Endothelial cell of umbilical vein (primary cell): ENCODE measurements around the gene NSUN7. TPM values are rescaled to one million over a fixed set of nuclear protein-coding genes. Genes with fewer than 3 reads are reported as not detected.
"Not testable (repeated sequence)": the region's sequence is repeated elsewhere in the genome, so short reads cannot be mapped to it uniquely, and the experiment has no call there.

ENCODE experiments used
- BruUV-seq: library from RNA; stranded (reverse); fragments of 400-500 nt; replicated peaks from 2 replicates; lab custom pipeline; 2021; lab: Mats Ljungman, UMichigan
- CTCF ChIA-PET: fragments of 300-600, 350-600 bp; sonication (Branson Sonifier 250); formaldehyde crosslinking; loops from one replicate; lab custom pipeline; 2021; ENCODE audit warnings: antibody characterized with exemption, inconsistent platforms; lab: Charles Lee
- POLR2A ChIA-PET: fragments of 300-600, 350-600 bp; sonication (Branson Sonifier 250); formaldehyde crosslinking; loops from one replicate; lab custom pipeline; 2021; ENCODE audit warnings: antibody characterized with exemption, inconsistent platforms; lab: Charles Lee
- DNase-seq: peaks from one replicate; pipeline ENCODE4 v3.0.0-alpha.2; 2011; ENCODE audit warnings: low read depth, low spot score
- FAIRE-seq: peaks from 2 replicates; lab custom pipeline; 2011; peaks lifted over from hg19 to GRCh38; lab: Jason Lieb, UNC
- H2AFZ ChIP-seq: 2 replicates; pipeline ENCODE4 v1.6.0; 2012; ENCODE audit warnings: low read depth, low read length, control low read depth, inconsistent platforms
- H3K27ac ChIP-seq: 2 replicates; pipeline ENCODE4 v1.5.1; 2011; ENCODE audit warnings: low read depth, mild to moderate bottlenecking, control low read depth, low read length, moderate library complexity; ENCODE audit not compliant: insufficient read depth
- H3K27me3 ChIP-seq, 2 experiments: 2 replicates each; pipeline versions ENCODE4 v1.6.0 to v1.6.1; 2011; ENCODE audit warnings: low read length in 2 of 2, mixed read lengths in 1 of 2; ENCODE audit not compliant: control insufficient read depth in 2 of 2, insufficient read depth in 2 of 2
- H3K36me3 ChIP-seq, 2 experiments: 2 replicates in 1 of 2; 3 replicates in 1 of 2; pipeline ENCODE4 v1.5.1; 2011; ENCODE audit warnings: low read length in 2 of 2, mild to moderate bottlenecking in 1 of 2, moderate library complexity in 1 of 2; ENCODE audit not compliant: control insufficient read depth in 2 of 2, insufficient read depth in 2 of 2; ENCODE audit errors: extremely low read depth in 1 of 2
- H3K4me1 ChIP-seq: 3 replicates; pipeline ENCODE4 v1.5.1; 2011; ENCODE audit warnings: mild to moderate bottlenecking, low read length; ENCODE audit not compliant: control insufficient read depth, insufficient read depth; ENCODE audit errors: extremely low read depth
- H3K4me2 ChIP-seq: 2 replicates; pipeline ENCODE4 v1.6.1; 2011; ENCODE audit warnings: low read length, control low read depth, mixed read lengths; ENCODE audit not compliant: insufficient read depth
- H3K4me3 ChIP-seq, 3 experiments: fragments of 200-600 bp in 1 of 3; sonication (generic), shearing (Covaris generic) in 1 of 3; replicated peaks in 1 of 3; 2 replicates each; pipeline ENCODE4 v1.5.1; 2011 to 2016; ENCODE audit warnings: control low read depth in 3 of 3, low read length in 3 of 3, mild to moderate bottlenecking in 2 of 3, inconsistent platforms in 1 of 3, low read depth in 1 of 3, moderate library complexity in 1 of 3; ENCODE audit not compliant: insufficient read depth in 1 of 3
- H3K79me2 ChIP-seq: 2 replicates; pipeline ENCODE4 v1.6.0; 2012; ENCODE audit warnings: low read length, inconsistent platforms; ENCODE audit not compliant: control insufficient read depth, insufficient read depth
- H3K9ac ChIP-seq: replicated peaks from 2 replicates; pipeline ENCODE3; 2011; ENCODE audit warnings: low read length, control low read depth; ENCODE audit not compliant: insufficient read depth; ENCODE audit errors: extremely low read depth
- H3K9me1 ChIP-seq: replicated peaks from 3 replicates; pipeline ENCODE4 v1.6.0; 2011; ENCODE audit warnings: mild to moderate bottlenecking, low read length; ENCODE audit not compliant: control insufficient read depth, insufficient read depth; ENCODE audit errors: extremely low read depth
- H3K9me3 ChIP-seq: replicated peaks from 2 replicates; pipeline ENCODE4 v1.5.1; 2012; ENCODE audit warnings: low read length, inconsistent platforms; ENCODE audit not compliant: control insufficient read depth, insufficient read depth
- H4K20me1 ChIP-seq: replicated peaks from 2 replicates; pipeline ENCODE3; 2011; ENCODE audit warnings: mild to moderate bottlenecking, low read length; ENCODE audit not compliant: control insufficient read depth, insufficient read depth; ENCODE audit errors: extremely low read depth
- EZH2 ChIP-seq: IDR thresholded peaks from 2 replicates; pipeline ENCODE4 v1.6.1; 2012; ENCODE audit warnings: borderline replicate concordance, low read depth, mild to moderate bottlenecking, moderate library complexity, low read length, inconsistent platforms; ENCODE audit not compliant: severe bottlenecking
- FOS ChIP-seq: IDR thresholded peaks from 2 replicates; pipeline ENCODE4 v1.6.1; 2011; ENCODE audit warnings: mild to moderate bottlenecking, low read length, moderate library complexity, borderline replicate concordance; ENCODE audit not compliant: insufficient read depth
- GATA2 ChIP-seq: IDR thresholded peaks from 2 replicates; pipeline ENCODE4 v1.7.0; 2011; ENCODE audit warnings: low read depth, mild to moderate bottlenecking, moderate library complexity, mixed read lengths, low read length; ENCODE audit not compliant: insufficient read length, insufficient read depth
- JUN ChIP-seq: IDR thresholded peaks from 2 replicates; pipeline ENCODE4 v1.6.1; 2011; ENCODE audit warnings: borderline replicate concordance, low read depth; ENCODE audit not compliant: insufficient read length, insufficient read depth
- MAX ChIP-seq: IDR thresholded peaks from 2 replicates; pipeline ENCODE4 v1.6.1; 2011; ENCODE audit not compliant: insufficient read depth, insufficient read length
- MYC ChIP-seq: IDR thresholded peaks from one replicate; pipeline ENCODE4 v1.6.1; 2011; ENCODE audit warnings: mild to moderate bottlenecking, low read depth, low read length
- POLR2A ChIP-seq: IDR thresholded peaks from 2 replicates; pipeline ENCODE4 v1.6.1; 2012; ENCODE audit warnings: low read depth, mild to moderate bottlenecking, control low read depth, low read length
- POLR2AphosphoS5 ChIP-seq: IDR thresholded peaks from 2 replicates; pipeline ENCODE4 v1.6.1; 2012; ENCODE audit warnings: low read depth, mild to moderate bottlenecking, control low read depth, low read length, moderate library complexity; ENCODE audit not compliant: insufficient read depth
- dilution Hi-C: fragments of 300-500 bp; cut with MboI; formaldehyde crosslinking; loops from one replicate; pipeline ENCODE4 v1.15.0; 2019; ENCODE audit warnings: low sequenced_read_pairs; ENCODE audit not compliant: extremely low pct_ligation_motif_present
- intact Hi-C: fragments of 100-400 bp; cut with micrococcal nuclease; formaldehyde crosslinking; loops from one replicate; pipeline ENCODE4 v1.10.0; 2022
- polyA plus RNA-seq, 4 experiments: library from polyadenylated mRNA; depleted of rRNA in 3 of 4; stranded (reverse) in 3 of 4; unstranded in 1 of 4; fragments of >200 nt; gene quantifications; 2 replicates each; pipeline versions ENCODE4 v1.2.1 to v1.2.3, GENCODE V29; 2011 to 2012; ENCODE audit warnings: missing spikeins in 1 of 4
- total RNA-seq: library from RNA; stranded (reverse); gene quantifications from 2 replicates; pipeline ENCODE4 v1.2.3, GENCODE V29; 2021
- TF ChIP-seq, protein P1 (sequence below), 2 donors: IDR thresholded peaks; 1 replicate in 1 of 2; 2 replicates in 1 of 2; pipeline ENCODE4 v1.5.1; 2011; ENCODE audit warnings: low read length in 2 of 2, mild to moderate bottlenecking in 2 of 2, moderate library complexity in 2 of 2, control low read depth in 1 of 2, inconsistent platforms in 1 of 2, low read depth in 1 of 2; ENCODE audit not compliant: insufficient read depth in 1 of 2; ENCODE audit errors: extremely low read depth in 1 of 2

Gene NSUN7
- total and polyA plus RNA-seq, 2 donors (not counting 3 experiments of a cell fraction or from before 2014, with no cell fraction given): 0.03 to 0.20 TPM

GRCh38 chr4:40812856-40813255 lies 63.1 kb downstream of the NSUN7 start:
- Histone ChIP-seq H3K9ac (no peak overlapping the region), H3K79me2 (no peaks in the 10 kb centered on the region), H3K9me3 (no peaks in the 10 kb centered on the region), H3K4me3 (no peak overlapping the region), H3K4me2 (no peak overlapping the region), H3K36me3 (peaks cover 13 to 22% of the 10 kb centered on the region in 2 experiments), H3K9me1 (no peaks in the 10 kb centered on the region), H4K20me1 (no peaks in the 10 kb centered on the region), H2AFZ (no peak overlapping the region), H3K27me3 (no peaks in the 10 kb centered on the region), H3K27ac (peak overlapping the region; percentile 60), H3K4me1 (peaks cover 7% of the 10 kb centered on the region)
- no TSS peak for BruUV-seq
- no peak for FAIRE-seq
- DNase-seq: no peak
- intact Hi-C loops: no loop called here
- CTCF ChIA-PET: interaction anchor here (0.7 to 1.1 kb wide), 2 partner anchors 11 to 28 kb away, joined by 3 read pairs; no protein-coding TSS in a partner anchor
- dilution Hi-C loops: no loop called here
- POLR2A ChIA-PET: no interaction called here
- TF ChIP-seq GATA2 (no peak), EZH2 (no peak), FOS (no peak), MYC (no peak), POLR2AphosphoS5 (no peak), POLR2A (no peak), JUN (no peak), MAX (no peak)
- TF ChIP-seq, protein P1, sequence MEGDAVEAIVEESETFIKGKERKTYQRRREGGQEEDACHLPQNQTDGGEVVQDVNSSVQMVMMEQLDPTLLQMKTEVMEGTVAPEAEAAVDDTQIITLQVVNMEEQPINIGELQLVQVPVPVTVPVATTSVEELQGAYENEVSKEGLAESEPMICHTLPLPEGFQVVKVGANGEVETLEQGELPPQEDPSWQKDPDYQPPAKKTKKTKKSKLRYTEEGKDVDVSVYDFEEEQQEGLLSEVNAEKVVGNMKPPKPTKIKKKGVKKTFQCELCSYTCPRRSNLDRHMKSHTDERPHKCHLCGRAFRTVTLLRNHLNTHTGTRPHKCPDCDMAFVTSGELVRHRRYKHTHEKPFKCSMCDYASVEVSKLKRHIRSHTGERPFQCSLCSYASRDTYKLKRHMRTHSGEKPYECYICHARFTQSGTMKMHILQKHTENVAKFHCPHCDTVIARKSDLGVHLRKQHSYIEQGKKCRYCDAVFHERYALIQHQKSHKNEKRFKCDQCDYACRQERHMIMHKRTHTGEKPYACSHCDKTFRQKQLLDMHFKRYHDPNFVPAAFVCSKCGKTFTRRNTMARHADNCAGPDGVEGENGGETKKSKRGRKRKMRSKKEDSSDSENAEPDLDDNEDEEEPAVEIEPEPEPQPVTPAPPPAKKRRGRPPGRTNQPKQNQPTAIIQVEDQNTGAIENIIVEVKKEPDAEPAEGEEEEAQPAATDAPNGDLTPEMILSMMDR (IDR thresholded peaks at IDR 0.05; ENCODE audit: extremely low read depth in 1 of 2, insufficient read depth in 1 of 2, low read depth in 1 of 2, low read length in 2 of 2): no peak

GRCh38 chr4:40817157-40817556 lies 67.4 kb downstream of the NSUN7 start:
- intact Hi-C loops, H2AFZ ChIP-seq, H3K9me1 ChIP-seq, CTCF ChIA-PET, H3K4me1 ChIP-seq, H3K27me3 ChIP-seq, H3K9ac ChIP-seq, H3K27ac ChIP-seq, FAIRE-seq, H3K79me2 ChIP-seq, H4K20me1 ChIP-seq, POLR2A ChIA-PET, dilution Hi-C loops, BruUV-seq, DNase-seq, H3K9me3 ChIP-seq, H3K4me2 ChIP-seq, H3K4me3 ChIP-seq: not testable (repeated sequence)
- H3K36me3 ChIP-seq: peaks cover 22 to 23% of the 10 kb centered on the region in 2 experiments
